Measurements from ENCODE around the gene FBXL16.

Gene FBXL16

DNA sequence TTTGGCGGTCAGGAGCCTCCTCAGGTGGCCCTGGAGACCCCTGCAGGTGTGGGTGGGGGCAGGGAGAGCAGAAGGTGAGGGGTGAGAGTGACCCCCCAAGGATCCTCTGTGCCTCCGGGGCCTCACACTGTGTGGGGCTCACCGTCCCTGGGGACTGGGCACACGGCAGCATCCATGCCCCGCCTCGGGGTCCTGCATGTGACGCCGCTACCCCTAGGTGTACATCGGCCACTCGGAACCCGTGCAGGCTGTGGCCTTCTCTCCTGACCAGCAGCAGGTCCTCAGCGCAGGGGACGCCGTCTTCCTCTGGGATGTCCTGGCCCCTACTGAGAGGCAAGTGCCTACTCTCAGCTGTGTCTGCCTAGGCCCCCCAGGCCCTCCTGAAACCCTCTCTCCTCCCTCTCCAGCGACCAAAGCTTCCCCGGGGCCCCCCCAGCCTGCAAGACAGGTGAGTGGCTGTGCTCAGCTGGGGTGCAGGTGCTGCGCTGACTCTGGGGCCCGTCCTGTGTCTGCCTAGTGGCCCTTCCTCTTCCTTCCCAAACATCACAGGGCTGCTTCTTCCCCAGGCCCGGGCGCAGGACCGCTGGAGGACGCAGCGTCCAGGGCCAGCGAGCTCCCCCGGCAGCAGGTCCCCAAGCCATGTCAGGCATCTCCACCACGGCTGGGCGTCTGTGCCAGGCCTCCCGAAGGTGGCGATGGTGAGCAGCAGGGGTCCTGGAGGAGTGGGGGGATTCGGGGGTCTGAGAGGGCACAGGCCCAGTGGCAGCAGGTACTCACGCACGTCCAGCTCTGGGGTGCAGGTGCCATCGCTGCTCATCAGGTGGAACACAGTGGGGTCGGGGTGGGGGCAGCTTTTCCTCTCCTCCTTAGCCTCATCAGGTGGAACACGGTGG lies 46.7 kb downstream of the FBXL16 start:
- DNase-seq: no peak

DNA sequence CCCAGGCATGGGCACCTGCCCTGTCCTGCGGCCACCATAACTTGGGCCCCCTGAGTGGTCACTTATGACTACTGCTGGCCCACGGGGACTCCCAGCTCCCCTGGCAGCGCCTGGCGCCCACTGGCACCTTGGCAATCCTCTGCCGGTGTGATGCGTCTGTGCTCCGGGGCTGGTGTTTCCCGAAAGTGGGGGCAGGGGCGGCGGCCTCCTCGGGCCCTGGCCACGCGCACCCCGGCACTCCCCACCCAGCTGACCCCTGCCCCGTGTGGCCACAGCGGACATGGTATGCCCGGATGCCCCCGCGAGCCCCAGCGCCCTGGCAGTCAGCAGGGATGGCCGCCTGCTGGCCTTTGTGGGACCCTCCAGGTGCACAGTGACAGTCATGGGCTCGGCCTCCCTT lies 48.1 kb downstream of the FBXL16 start:
- no peak for DNase-seq

DNA sequence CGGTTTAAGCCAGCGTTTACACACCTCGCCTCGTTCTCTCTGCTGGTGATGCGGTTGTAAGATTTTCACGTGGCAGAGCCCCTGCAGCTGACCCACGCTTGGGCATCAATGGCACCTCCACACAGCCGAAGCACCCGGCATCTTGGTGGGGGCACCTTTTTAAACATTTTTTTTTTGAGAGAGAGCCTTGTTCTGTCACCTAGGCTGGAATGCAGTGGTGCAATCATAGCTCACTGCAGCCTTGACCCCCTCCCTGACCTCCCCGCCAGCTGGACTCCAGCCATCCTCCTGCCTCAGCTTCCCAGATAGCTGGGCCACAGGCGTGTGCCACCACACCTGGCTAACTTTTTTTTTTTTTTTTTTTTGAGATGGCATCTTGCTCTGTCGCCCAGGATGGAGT lies 51.6 kb downstream of the FBXL16 start:
- no peak for DNase-seq

DNA sequence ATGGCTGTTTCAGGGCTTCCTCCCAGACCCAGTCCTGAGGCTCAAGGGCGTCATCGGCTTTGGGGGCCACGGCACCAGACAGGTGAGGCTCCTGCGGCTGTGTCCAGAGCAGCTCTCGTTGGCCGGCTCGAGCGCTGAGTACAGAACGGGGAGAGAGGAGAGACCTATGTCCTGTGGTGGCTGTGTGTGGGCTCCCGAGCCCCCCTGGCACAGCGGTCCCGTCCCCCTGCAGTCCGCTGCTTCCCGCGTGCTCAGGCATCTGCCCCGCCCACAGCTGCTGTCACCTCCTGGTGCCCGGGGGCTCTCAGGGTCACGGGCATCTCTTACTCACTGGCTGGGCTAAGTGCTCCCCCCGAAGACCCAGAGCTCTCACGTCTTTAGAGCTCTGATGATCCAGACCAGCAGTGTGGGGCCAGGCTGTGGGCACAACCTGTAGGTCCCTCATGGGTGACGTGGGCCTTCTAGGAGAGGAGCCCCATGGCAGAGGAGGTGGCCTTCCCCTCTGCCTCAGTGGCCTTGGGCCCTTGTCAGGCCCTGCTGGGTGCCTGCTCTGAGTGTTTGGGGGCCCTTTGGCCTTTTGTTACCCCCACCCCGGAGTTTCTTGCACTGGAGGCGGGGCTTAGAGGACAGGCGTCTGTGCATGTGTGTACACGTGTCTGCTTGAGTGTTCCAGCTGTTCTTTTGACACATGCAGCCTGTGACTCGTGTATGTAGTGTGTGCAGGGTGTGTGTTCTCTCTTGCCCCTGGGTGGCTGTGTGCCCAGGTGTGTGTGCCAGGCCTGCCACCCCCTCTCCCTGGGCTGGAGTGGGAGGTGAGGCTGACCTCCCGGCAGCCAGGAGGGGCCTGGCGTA lies 52.9 kb downstream of the FBXL16 start:
- DNase-seq: no peak

DNA sequence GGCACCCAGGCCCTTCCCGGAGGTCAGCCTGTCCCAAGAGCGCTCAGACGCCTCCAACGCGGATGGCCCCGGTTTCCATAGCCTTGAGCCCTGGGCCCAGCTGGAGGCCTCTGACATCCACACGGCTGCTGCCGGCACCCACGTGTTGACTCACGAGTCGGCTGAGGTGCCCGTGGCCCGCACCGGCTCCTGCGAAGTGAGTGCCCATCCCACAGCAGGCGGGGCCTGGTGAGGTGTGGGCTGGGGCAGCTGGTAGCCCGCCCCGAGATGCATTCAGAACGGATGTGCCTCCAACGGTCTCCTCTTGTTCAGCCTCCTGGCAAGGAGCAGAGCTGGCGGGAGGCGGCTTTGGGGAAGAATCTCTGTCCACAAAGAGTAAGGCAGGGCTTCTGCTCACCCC lies 53.8 kb downstream of the FBXL16 start:
- DNase-seq: no peak

DNA sequence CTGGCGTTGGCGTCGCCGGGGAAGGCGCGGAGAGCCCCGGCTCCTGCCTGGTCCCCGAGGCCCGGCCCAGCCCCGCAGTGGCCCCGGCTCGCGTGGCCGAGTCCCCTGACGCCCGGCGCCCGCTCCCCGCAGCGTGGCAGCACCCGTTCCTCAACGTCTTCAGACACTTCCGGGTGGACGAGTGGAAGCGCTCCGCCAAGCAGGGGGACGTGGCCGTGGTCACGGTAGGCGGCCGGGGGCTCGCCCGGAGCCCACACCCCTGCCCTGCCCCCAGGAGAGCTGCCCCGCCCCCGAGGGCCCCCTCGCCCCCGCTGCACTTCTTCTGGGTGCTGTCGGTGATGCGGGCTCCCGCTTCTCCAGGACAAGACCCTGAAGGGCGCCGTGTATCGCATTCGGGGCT lies 56.0 kb downstream of the FBXL16 start:
- no peak for DNase-seq

DNA sequence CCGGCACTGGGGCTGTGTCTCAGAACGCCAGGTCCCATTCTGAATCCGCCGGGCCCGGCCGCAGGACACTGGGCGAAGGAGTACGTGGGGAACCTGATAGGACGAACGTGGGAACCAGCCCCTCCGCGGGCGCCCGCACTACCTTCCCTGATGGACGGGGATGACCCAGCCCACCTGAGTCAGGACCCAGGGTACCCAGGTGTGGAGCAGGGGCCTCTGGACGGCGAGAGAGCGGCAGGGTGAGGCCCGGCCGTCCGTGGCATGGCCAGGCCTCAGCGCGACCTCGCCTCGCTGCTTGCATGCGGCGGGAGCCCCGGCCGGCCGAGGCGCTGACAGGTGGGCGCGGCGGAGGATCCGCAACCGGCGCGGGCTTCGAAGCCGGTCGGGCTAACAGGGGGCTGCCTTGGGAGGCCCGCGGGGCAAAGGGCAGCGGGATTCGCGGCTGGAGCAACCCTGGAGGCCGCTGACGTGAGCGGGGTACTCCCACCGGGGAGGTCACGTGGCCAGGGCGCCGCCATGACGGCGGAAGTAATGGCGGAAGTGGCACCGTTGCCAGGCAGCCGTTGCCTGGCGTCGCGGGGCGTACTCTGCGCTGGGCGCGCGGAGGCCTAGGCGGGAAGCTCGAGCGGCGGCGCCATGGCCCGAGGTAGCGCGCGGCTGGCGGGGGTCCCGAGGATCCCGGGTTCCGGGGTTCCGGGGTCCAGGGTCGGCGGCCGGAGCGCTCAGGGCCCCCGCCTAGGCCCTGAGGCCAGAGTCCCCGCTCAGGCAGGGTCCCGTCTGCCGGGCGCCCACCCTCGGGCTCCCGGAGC lies 56.6 kb downstream of the FBXL16 start, which contains the start of gene WDR90:
TSS of gene WDR90 (plus strand) at position 585 of the 809 bp plus-strand sequence. CDS start at position 637, 52 bp downstream.
- peak; percentile 39 for DNase-seq

GRCh38 chr16:648071-648780 lies 57.4 kb downstream of the FBXL16 start:
- no peak for DNase-seq

GRCh38 chr16:647173-647902 lies 58.3 kb downstream of the FBXL16 start:
- DNase-seq: no peak

DNA sequence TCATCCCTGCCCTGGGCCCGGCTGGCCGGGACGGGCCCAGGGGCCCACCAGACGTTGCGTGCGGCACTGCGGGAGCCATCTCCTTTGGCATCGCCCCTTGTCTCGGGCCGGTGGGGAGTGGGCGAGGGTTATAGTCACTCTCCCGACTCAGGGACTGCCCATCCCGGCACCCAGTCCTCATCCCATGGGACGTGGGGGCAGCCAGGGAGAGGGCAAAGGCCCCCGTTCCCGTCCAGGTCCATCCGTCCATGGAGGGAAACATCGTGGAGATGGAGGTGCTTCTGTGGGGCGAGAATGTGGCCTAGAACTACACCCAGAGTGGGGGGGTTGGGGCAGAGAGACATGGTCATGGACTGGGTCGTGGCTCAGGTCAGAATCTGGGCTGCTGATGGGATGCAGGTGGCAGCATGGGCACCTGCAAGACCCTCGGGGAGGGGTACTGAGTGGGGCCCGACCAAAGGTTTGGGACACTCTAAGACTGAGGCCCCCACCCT lies 58.9 kb downstream of the FBXL16 start:
- no peak for DNase-seq

DNA sequence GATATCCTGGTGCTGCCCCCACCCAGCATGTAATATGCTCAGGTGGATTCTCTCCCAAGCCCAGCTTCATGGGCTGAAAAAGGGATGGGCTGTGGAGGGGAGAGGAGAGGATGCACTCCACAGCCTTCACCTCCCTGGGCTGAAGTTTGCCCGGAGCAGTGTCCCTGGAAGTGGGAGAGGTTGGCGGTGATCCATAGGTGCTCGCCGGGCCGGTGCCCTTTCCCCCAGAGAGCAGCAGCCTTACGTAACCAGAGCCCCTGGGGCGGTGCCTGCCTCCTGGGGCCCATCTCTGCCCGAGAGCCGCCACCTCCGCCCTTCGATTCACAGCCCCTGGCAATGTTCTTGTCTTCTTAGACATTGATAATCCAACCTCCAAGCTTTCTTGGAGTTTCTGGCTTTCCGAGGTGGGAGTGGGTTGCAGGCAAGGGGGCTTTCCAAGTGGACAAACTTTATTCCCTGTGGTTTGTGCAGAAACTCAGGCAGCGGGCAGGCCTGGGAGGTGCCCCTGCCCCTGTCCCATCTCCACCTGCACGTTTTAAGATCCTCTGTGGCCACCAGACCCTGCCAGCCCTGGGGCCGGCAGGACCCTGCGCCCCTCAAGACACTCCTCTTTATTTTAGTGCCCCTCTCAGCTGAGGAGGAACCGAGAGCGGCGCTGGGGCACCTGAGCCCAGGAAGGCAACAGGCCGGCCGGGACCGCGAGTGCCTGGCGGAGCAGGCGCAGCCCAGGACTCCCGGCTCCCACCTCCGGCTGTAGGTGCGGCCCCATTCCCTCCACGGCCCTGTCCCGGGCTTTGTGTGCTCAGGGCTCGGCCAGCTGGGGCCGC lies 59.5 kb downstream of the FBXL16 start:
- DNase-seq: no peak

DNA sequence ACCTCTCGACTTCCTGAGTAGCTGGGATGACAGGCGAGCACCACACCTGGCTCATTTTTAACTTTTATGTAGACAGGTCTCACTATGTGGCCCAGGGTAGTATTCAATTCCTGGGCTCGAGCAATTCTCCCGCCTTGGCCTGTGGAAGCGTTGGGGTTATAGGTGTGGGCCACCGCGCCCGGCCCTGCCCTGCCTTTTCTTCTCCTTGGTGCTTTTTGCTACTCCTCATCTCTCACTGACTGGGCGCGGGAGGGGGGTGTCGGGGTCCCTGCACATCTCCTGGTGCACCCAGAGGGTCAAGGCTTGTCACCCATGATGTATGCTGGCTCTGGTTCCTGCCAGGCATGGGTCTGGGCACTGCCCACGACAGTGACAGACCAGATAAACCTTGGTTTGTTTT lies 61.0 kb downstream of the FBXL16 start:
- DNase-seq: no peak

- DNase-seq: no peak
Measured at GRCh38 chr16:643050-643368, 62.6 kb downstream of the FBXL16 start.

Measured in NCI-H2081 treated with DMSO at 0.1 percent for 48 hours (cell line).